ENCODE results near the gene CPT1C.
A peak's percentile ranks its signal among the peaks of the same experiment; 100 is the strongest.

CPT1C gene

GRCh38 chr19:49660338-49660961 is 30.5 kb upstream of the CPT1C start:
- DNase-seq (ENCODE audit: low read depth), result no peak

GRCh38 chr19:49662011-49662410 is 28.9 kb upstream of the CPT1C start:
- no peak for DNase-seq (ENCODE audit: low read depth)

- DNase-seq (ENCODE audit: low read depth), result no peak
Observed at GRCh38 chr19:49663224-49663623, 27.7 kb upstream of the CPT1C start.

GRCh38 chr19:49664171-49665035 is 26.5 kb upstream of the CPT1C start:
- DNase-seq (ENCODE audit: low read depth), result peak; percentile 85

GRCh38 chr19:49665036-49665350 is 25.9 kb upstream of the CPT1C start:
- no peak for DNase-seq (ENCODE audit: low read depth)

GRCh38 chr19:49665351-49666119 is 25.4 kb upstream of the CPT1C start, which contains the start of the genes BCL2L12 and IRF3:
Gene BCL2L12 (plus strand): TSS chr19:49665933. CDS start chr19:49666693, 760 bp downstream.
Gene IRF3 (minus strand): TSS chr19:49665857. CDS start chr19:49664838, 1,019 bp downstream.
- peak; percentile 98 for DNase-seq (ENCODE audit: low read depth)

GRCh38 chr19:49666120-49666444 is 24.8 kb upstream of the CPT1C start:
- DNase-seq (ENCODE audit: low read depth), result no peak

- DNase-seq (ENCODE audit: low read depth), result no peak
Observed at GRCh38 chr19:49667473-49667872, 23.4 kb upstream of the CPT1C start.

- no peak for DNase-seq (ENCODE audit: low read depth)
Observed at GRCh38 chr19:49669516-49669915, 21.4 kb upstream of the CPT1C start.

GRCh38 chr19:49672131-49672919 is 18.6 kb upstream of the CPT1C start:
- peak; percentile 67 for DNase-seq (ENCODE audit: low read depth)

GRCh38 chr19:49676136-49676783 is 14.7 kb upstream of the CPT1C start:
- DNase-seq (ENCODE audit: low read depth), result peak; percentile 42

GRCh38 chr19:49676784-49677230 is 14.1 kb upstream of the CPT1C start:
- DNase-seq (ENCODE audit: low read depth), result peak; percentile 97

GRCh38 chr19:49677231-49677900 is 13.6 kb upstream of the CPT1C start, which contains the start of gene PRMT1:
Gene PRMT1 (plus strand): TSS chr19:49677271. CDS start chr19:49677281, 10 bp downstream.
- DNase-seq (ENCODE audit: low read depth), result peak; percentile 44

- peak; percentile 70 for DNase-seq (ENCODE audit: low read depth)
Observed at GRCh38 chr19:49677901-49678674, 12.8 kb upstream of the CPT1C start.

GRCh38 chr19:49678985-49679770 is 11.7 kb upstream of the CPT1C start:
- DNase-seq (ENCODE audit: low read depth), result no peak

GRCh38 chr19:49679771-49680413 is 11.0 kb upstream of the CPT1C start:
- DNase-seq (ENCODE audit: low read depth), result no peak

GRCh38 chr19:49680421-49681351 is 10.2 kb upstream of the CPT1C start:
- peak; percentile 93 for DNase-seq (ENCODE audit: low read depth)

Measured in activated T-helper 9 cell treated with anti-CD3 and anti-CD28 coated beads, Interleukin-2, amount 50 U/mL, for 16 hours (primary cell).